Hepatocyte (in vitro differentiated cells): ENCODE measurements around the gene VOPP1. TPM values are rescaled to one million over a fixed set of nuclear protein-coding genes. Genes with fewer than 3 reads are reported as not detected.
"Not testable (repeated sequence)": the region's sequence is repeated elsewhere in the genome, so short reads cannot be mapped to it uniquely, and the experiment has no call there.

Experiments
- DNase-seq: peaks from one replicate; pipeline ENCODE4 v3.0.0-alpha.2; 2016; ENCODE audit warnings: low spot score
- H2AFZ ChIP-seq: fragments of 200-600 bp; sonication (generic); 2 replicates; pipeline ENCODE4 v1.6.0; 2016; ENCODE audit warnings: antibody characterized with exemption, mild to moderate bottlenecking
- H3K27ac ChIP-seq: fragments of 200-600 bp; sonication (generic); 2 replicates; pipeline ENCODE4 v1.5.1; 2016; ENCODE audit warnings: mild to moderate bottlenecking
- H3K27me3 ChIP-seq: fragments of 200-600 bp; sonication (generic); 2 replicates; pipeline ENCODE4 v1.6.1; 2016
- H3K36me3 ChIP-seq: fragments of 200-600 bp; sonication (generic); replicated peaks from 2 replicates; pipeline ENCODE4 v1.5.1; 2016; ENCODE audit warnings: low read depth; ENCODE audit not compliant: insufficient read depth
- H3K4me1 ChIP-seq: fragments of 200-600 bp; sonication (generic); 2 replicates; pipeline ENCODE4 v1.5.1; 2016; ENCODE audit warnings: mild to moderate bottlenecking, moderate library complexity; ENCODE audit not compliant: insufficient read depth
- H3K4me2 ChIP-seq: fragments of 200-600 bp; sonication (generic); 2 replicates; pipeline ENCODE4 v1.6.0; 2016
- H3K4me3 ChIP-seq: fragments of 200-600 bp; sonication (generic); 2 replicates; pipeline ENCODE4 v1.5.1; 2016; ENCODE audit warnings: mild to moderate bottlenecking
- H3K79me2 ChIP-seq: fragments of 200-600 bp; sonication (generic); 2 replicates; pipeline ENCODE4 v1.6.0; 2017; ENCODE audit warnings: mild to moderate bottlenecking
- H3K9me2 ChIP-seq: fragments of 200-600 bp; sonication (generic); replicated peaks from 2 replicates; pipeline ENCODE4 v1.6.0; 2017; ENCODE audit warnings: mild to moderate bottlenecking; ENCODE audit not compliant: insufficient read depth
- H3K9me3 ChIP-seq: fragments of 200-600 bp; sonication (generic); 2 replicates; pipeline ENCODE4 v1.5.1; 2016; ENCODE audit warnings: low read depth, mild to moderate bottlenecking
- H4K20me1 ChIP-seq: fragments of 200-600 bp; sonication (generic); 2 replicates; pipeline ENCODE4 v1.6.0; 2016; ENCODE audit warnings: mild to moderate bottlenecking; ENCODE audit not compliant: insufficient read depth, poor library complexity, severe bottlenecking
- CTCF ChIP-seq: fragments of 200-600 bp; sonication (generic); IDR thresholded peaks from 2 replicates; pipeline ENCODE4 v1.5.1; 2016; ENCODE audit warnings: antibody characterized with exemption, mild to moderate bottlenecking; ENCODE audit not compliant: poor library complexity
- EZH2 ChIP-seq: fragments of 200-600 bp; sonication (generic); IDR thresholded peaks from 2 replicates; pipeline ENCODE4 v1.6.1; 2016; ENCODE audit warnings: antibody characterized with exemption, mild to moderate bottlenecking, borderline replicate concordance
- EZH2phosphoT487 ChIP-seq: fragments of 200-600 bp; sonication (generic); IDR thresholded peaks from one replicate; pipeline ENCODE4 v1.6.1; 2018; ENCODE audit warnings: antibody characterized with exemption, mild to moderate bottlenecking, low read depth, moderate library complexity; ENCODE audit not compliant: unreplicated experiment, severe bottlenecking
- WGBS: methylation state at CpG from one replicate; pipeline ENCODE4 v1.1.6; 2016; ENCODE audit warnings: low lambda C conversion rate; ENCODE audit errors: missing lambda C conversion rate; 5-methylcytosine and 5-hydroxymethylcytosine counted together
- polyA plus RNA-seq: library from polyadenylated mRNA; unstranded; fragments of >200 nt; fragmentation: Nextera tagmentation; extraction: Ambion mirVana; gene quantifications from 2 replicates; pipeline ENCODE4 v1.2.1, GENCODE V29; 2016
- total RNA-seq: library from RNA; depleted of rRNA; stranded (reverse); fragments of >200 nt; gene quantifications from 2 replicates; pipeline ENCODE4 v1.2.3, GENCODE V29; 2014

The VOPP1 gene, protein sequence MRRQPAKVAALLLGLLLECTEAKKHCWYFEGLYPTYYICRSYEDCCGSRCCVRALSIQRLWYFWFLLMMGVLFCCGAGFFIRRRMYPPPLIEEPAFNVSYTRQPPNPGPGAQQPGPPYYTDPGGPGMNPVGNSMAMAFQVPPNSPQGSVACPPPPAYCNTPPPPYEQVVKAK
- 20.0 and 25.3 TPM in 2 replicates for total RNA-seq
- polyA plus RNA-seq: 6.5 and 11.8 TPM in 2 replicates

DNA sequence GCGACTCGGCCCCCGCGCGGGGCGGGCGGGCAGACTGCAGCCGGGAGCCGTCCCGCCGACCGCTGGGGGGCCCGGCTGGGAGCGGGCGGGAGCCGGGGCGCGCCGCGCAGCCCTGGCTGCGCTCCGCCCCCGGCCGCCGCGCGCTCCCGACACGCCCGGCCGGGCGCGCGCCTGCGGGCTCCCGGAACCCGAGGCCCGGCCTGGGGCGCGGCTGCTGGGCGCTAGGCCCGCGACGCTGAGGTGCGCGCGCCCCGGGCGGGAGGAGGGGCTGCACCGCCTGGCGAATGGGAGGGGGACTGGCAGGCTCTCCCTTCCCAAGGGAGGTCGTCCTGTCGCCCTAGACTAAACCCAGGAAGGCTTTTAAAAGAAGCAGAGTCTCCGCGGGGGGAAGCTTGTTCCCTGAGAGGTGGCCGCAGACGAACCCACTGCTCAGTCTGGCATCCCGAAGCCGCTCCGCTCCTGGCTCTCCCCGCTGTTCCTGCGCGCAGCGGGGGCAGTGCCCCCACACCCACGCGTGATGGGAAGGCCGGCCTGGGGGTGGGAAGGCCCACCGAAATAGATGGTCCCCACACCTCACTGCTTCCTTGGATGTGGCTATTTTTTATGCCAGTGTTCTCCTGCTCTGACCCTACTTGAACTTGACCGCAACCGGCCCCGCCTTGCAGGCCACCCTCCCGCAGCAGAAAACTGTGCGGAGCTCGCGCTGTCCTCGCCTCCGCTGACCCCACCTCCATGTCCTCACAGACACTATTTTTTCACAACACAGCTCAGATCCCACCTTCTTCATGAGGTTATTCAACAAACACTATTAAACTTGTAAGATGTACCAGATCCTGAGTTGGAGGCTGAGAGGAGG lies at the start of gene VOPP1:
TSS of gene VOPP1 (minus strand) at position 125 of the 856 bp plus-strand sequence. CDS start 178 bp downstream, outside the sequence.
- Histone ChIP-seq H3K4me2 (peak within 1 kb of the TSS; percentile 98), H3K9me2 (no peaks in the 10 kb centered on the region), H3K27me3 (no peaks in the 10 kb centered on the region), H4K20me1 (no peaks in the 10 kb centered on the region), H3K4me1 (peaks cover 14% of the 10 kb centered on the region), H3K79me2 (peaks cover 28% of the 10 kb centered on the region), H3K4me3 (peak within 1 kb of the TSS; percentile 99), H3K27ac (peak within 1 kb of the TSS; percentile 83), H2AFZ (peak within 1 kb of the TSS; percentile 99), H3K9me3 (no peaks in the 10 kb centered on the region), H3K36me3 (no peaks in the 10 kb centered on the region)
- peak; percentile 91 for DNase-seq
- TF ChIP-seq EZH2 (no peak), CTCF (no peak), EZH2phosphoT487 (no peak)
- under 1% methylated on average over 70 of the region's 77 CpGs for WGBS

- no peak overlapping the region for H3K27ac ChIP-seq
- no peaks in the 10 kb centered on the region for H3K27me3 ChIP-seq
- H3K4me3 ChIP-seq: no peak overlapping the region
- TF ChIP-seq EZH2phosphoT487 (no peak), CTCF (no peak)
- DNase-seq: no peak
- H2AFZ ChIP-seq: no peak overlapping the region
- no peaks in the 10 kb centered on the region for H3K79me2 ChIP-seq
- no peaks in the 10 kb centered on the region for H4K20me1 ChIP-seq
- no peaks in the 10 kb centered on the region for H3K9me2 ChIP-seq
- H3K36me3 ChIP-seq: no peaks in the 10 kb centered on the region
- H3K4me1 ChIP-seq: no peaks in the 10 kb centered on the region
- H3K9me3 ChIP-seq: peaks cover 6% of the 10 kb centered on the region
- 89% methylated on average over 3 of the region's 3 CpGs for WGBS
- H3K4me2 ChIP-seq: no peak overlapping the region
Measured at GRCh38 chr7:55618913-55619312, 46.6 kb upstream of the VOPP1 start.

- H4K20me1 ChIP-seq, H2AFZ ChIP-seq, H3K9me2 ChIP-seq, H3K9me3 ChIP-seq, H3K4me1 ChIP-seq, H3K79me2 ChIP-seq, DNase-seq, H3K4me3 ChIP-seq, H3K4me2 ChIP-seq, H3K27ac ChIP-seq, H3K27me3 ChIP-seq, H3K36me3 ChIP-seq: not testable (repeated sequence)
- 74% methylated on average over 2 of the region's 2 CpGs for WGBS
Measured at GRCh38 chr7:55614365-55615064, 42.2 kb upstream of the VOPP1 start.

- not testable (repeated sequence) for H3K27ac ChIP-seq, H2AFZ ChIP-seq, H3K36me3 ChIP-seq, H3K4me1 ChIP-seq, DNase-seq, H3K79me2 ChIP-seq, H3K4me3 ChIP-seq, H3K4me2 ChIP-seq, H3K27me3 ChIP-seq, H4K20me1 ChIP-seq, H3K9me3 ChIP-seq, H3K9me2 ChIP-seq
- WGBS: 71% methylated on average over 1 of the region's 1 CpG
Measured at GRCh38 chr7:55609726-55610125, 37.4 kb upstream of the VOPP1 start.

- not testable (repeated sequence) for H2AFZ ChIP-seq, H3K9me2 ChIP-seq, H4K20me1 ChIP-seq
Measured at GRCh38 chr7:55605661-55606060, 33.4 kb upstream of the VOPP1 start.

More at GRCh38 chr7:55605661-55606060, 33.4 kb upstream of the VOPP1 start:
- not testable (repeated sequence) for H3K9me3 ChIP-seq, H3K79me2 ChIP-seq, H3K4me1 ChIP-seq, H3K27me3 ChIP-seq, H3K27ac ChIP-seq, H3K36me3 ChIP-seq, H3K4me3 ChIP-seq, DNase-seq, H3K4me2 ChIP-seq
